GM18867 (cell line): ENCODE results near the gene KRTAP2-4.
"Not testable (repeated sequence)": the region's sequence is repeated elsewhere in the genome, so short reads cannot be mapped to it uniquely, and the experiment has no call there.

Experiments used
- ATAC-seq: cut with Tn5 transposase; IDR thresholded peaks from one replicate; pipeline ENCODE4 v1.9.1; 2021; ENCODE audit warnings: mild to moderate bottlenecking, moderate library complexity; ENCODE audit not compliant: unreplicated experiment

KRTAP2-4 gene

GRCh38 chr17:41065829-41066624 lies at the start of gene KRTAP2-4:
TSS of gene KRTAP2-4 (minus strand) at chr17:41065879. CDS start at chr17:41065845, 34 bp downstream.
- no peak for ATAC-seq

- no peak for ATAC-seq
Measured at GRCh38 chr17:41111151-41111885, 45.6 kb upstream of the KRTAP2-4 start.

- not testable (repeated sequence) for ATAC-seq
Measured at GRCh38 chr17:41108728-41109386, 43.2 kb upstream of the KRTAP2-4 start.

DNA sequence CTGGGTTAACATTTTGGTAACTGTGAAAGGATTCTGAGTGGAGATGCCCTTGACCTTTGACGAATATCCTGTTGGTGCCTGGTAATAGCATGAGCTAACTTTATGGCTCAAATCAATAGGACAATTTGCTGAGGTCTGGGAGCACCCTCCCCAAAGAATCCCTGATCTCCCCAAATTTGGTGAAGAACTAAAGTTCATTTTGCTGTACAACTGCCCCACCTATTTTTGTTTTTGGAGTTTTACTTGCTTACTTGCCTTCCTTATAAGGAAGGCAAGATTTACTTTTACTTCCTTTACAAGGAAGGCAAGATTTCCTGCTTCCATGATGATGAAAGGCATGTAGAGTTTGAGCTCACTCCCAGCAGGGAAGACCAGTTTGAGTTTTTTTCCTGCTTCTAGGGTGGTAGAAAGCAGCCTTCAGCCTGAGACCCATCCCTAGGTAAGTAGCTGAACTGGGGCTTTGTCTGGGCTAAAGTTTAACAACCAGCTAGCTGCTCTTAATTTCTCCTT lies 42.3 kb upstream of the KRTAP2-4 start:
- no peak for ATAC-seq

GRCh38 chr17:41105347-41105746 lies 39.7 kb upstream of the KRTAP2-4 start, which contains the start of gene KRTAP4-9:
TSS of gene KRTAP4-9 (plus strand) at chr17:41105389. CDS start at chr17:41105389, 0 bp downstream.
- not testable (repeated sequence) for ATAC-seq

GRCh38 chr17:41104386-41105038 lies 38.8 kb upstream of the KRTAP2-4 start:
- ATAC-seq: not testable (repeated sequence)

GRCh38 chr17:41103896-41104295 lies 38.2 kb upstream of the KRTAP2-4 start:
- ATAC-seq: no peak

DNA sequence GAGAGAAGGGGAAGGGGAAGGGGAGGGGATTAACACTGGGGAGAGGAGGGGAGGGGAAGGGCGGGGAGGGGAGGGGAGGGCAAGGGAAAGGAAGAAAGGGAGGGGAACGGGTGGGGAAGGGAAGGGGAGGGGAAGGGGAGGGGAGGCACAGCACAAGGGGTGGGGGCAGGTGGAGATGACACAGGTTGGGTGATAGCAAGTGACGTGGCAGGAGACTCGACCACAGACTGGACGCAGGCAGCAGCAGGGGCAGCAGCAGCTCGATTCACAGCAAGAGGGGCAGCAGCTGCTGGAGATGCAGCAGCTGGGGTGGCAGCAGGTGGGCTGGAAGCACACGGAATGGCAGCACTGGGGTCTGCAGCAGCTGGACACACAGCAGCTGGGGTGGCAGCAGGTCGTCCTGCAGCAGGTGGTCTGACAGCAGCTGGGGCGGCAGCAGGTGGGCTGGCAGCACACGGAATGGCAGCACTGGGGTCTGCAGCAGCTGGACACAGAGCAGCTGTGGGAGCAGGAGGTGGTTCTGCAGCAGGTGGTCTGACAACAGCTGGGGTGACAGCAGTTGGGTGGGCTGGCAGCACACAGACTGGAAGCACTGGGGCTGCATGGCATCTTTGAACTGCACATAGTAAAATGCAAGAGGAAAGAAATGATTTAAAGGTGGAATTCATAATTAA lies 36.0 kb upstream of the KRTAP2-4 start, which contains the start of gene KRTAP4-16:
Gene KRTAP4-16, minus strand, starts transcription at position 624 of the 674 bp plus-strand sequence. Its CDS starts 0 bp downstream, at position 624.
- ATAC-seq: no peak

DNA sequence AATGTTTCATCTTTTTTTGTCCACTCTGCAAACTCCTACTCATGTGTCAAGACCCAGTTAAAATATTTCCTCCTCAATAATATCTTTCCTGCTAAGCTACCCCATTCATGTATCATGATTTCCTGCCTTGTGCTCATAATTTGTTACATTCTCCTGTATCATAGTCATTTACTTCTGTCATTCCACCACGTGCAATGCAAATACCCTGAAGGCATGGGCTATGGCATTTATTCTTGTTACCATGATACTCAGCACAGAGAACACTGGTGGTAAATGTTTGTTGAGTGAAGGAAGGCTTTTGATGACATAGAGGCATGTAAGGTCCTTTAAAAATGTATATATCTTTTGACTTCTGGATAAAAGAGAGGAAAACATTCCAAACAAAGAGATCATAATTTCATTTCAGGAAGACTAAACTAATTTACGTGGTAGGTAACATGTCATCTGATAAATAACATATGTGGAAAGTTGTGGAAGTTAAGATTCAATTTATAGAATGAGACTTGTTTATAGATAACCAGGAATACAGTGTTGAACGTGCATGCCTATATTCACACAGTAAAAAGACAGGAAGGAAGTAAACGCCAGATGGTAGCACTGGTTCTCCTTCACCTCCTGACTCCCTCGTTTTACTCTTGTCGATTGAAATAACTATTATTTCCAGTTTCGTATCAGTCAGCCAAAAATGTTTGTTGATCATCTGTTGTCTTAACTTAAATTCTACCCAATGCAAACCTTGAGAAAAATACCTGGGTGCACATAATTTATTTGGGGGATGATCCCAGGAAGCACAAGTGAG lies 34.2 kb upstream of the KRTAP2-4 start:
- ATAC-seq: not testable (repeated sequence)

- no peak for ATAC-seq
Measured at GRCh38 chr17:41098481-41098880, 32.8 kb upstream of the KRTAP2-4 start.

DNA sequence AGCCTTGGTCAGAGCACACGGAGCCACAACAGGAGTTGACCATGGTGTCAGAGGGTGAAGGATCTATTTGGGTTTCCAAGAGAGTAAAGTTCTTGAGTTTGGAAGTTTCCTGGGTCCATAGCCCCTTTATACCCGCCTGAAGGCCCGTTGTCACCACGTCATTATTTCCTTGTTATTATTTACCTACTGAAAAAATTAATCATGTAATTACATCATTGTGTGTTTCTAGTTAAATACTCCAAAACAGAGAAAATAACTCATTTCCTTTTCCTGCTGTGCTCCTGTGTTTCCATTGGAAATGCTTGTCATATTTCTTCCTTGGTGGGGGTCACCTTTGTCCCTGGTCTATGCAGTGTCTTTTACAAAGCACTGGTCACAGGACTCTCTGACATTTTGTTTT lies 32.4 kb upstream of the KRTAP2-4 start, which contains the start of gene KRTAP4-8:
Gene KRTAP4-8, minus strand, starts transcription at position 101 of the 400 bp plus-strand sequence. Its CDS starts 58 bp downstream, at position 43.
- ATAC-seq: no peak

GRCh38 chr17:41096055-41096454 lies 30.4 kb upstream of the KRTAP2-4 start:
- no peak for ATAC-seq

- not testable (repeated sequence) for ATAC-seq
Measured at GRCh38 chr17:41088760-41089352, 23.2 kb upstream of the KRTAP2-4 start.

DNA sequence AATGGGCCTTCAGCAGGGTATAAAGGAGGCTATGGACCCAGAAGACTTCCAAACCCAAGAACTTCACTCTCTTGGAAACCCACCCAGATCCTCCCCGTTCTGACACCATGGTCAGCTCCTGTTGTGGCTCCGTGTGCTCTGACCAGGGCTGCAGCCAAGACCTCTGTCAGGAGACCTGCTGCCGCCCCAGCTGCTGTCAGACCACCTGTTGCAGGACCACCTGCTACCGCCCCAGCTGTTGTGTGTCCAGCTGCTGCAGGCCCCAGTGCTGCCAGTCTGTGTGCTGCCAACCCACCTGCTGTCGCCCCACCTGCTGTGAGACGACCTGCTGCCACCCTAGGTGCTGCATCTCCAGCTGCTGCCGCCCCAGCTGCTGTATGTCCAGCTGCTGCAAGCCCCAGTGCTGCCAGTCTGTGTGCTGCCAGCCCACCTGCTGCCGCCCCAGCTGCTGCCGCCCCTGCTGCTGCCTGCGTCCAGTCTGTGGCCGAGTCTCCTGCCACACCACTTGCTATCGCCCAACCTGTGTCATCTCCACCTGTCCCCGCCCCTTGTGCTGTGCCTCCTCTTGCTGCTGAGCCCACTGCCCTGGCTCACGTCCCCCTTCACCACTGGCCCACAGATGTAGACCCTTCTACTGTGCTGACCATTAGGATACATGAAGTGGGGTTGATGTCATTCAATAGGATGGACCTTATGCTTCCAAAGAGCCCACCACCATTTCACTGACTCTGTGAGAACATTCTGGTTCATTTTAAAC lies 18.6 kb upstream of the KRTAP2-4 start, which contains the start of gene KRTAP4-7:
Gene KRTAP4-7, plus strand, starts transcription at position 51 of the 757 bp plus-strand sequence. Its CDS starts 57 bp downstream, at position 108.
- ATAC-seq: not testable (repeated sequence)

DNA sequence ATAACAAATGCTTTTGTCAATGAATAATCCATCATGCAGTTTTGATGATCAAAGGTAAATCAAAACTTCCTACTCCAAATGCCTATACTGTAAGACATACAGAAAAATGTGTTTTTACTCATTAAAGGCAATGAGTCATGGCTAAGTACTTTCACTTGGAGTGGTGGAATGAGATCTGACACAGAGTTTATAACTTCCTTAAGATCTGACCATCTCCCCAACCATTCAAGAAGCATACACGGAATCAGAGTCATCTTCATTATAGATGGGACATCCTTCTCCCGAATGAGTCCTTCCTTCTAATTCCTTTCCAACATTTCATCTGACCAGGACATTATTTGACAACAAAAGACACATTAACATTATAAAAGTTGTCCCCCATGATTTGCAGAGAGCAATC lies 17.7 kb upstream of the KRTAP2-4 start:
- not testable (repeated sequence) for ATAC-seq

- no peak for ATAC-seq
Measured at GRCh38 chr17:41082626-41083025, 16.9 kb upstream of the KRTAP2-4 start.

GRCh38 chr17:41076788-41077187 lies 11.1 kb upstream of the KRTAP2-4 start:
- no peak for ATAC-seq

GRCh38 chr17:41073676-41074075 lies 8.0 kb upstream of the KRTAP2-4 start:
- ATAC-seq: no peak
